Measurements from ENCODE around the gene ADAMTSL1. TPM values are rescaled to one million over a fixed set of nuclear protein-coding genes. Genes with fewer than 3 reads are reported as not detected.

The ADAMTSL1 gene
- total and polyA plus RNA-seq, 2 experiments from 2014 or later: 2.3 to 5.0 TPM

DNA sequence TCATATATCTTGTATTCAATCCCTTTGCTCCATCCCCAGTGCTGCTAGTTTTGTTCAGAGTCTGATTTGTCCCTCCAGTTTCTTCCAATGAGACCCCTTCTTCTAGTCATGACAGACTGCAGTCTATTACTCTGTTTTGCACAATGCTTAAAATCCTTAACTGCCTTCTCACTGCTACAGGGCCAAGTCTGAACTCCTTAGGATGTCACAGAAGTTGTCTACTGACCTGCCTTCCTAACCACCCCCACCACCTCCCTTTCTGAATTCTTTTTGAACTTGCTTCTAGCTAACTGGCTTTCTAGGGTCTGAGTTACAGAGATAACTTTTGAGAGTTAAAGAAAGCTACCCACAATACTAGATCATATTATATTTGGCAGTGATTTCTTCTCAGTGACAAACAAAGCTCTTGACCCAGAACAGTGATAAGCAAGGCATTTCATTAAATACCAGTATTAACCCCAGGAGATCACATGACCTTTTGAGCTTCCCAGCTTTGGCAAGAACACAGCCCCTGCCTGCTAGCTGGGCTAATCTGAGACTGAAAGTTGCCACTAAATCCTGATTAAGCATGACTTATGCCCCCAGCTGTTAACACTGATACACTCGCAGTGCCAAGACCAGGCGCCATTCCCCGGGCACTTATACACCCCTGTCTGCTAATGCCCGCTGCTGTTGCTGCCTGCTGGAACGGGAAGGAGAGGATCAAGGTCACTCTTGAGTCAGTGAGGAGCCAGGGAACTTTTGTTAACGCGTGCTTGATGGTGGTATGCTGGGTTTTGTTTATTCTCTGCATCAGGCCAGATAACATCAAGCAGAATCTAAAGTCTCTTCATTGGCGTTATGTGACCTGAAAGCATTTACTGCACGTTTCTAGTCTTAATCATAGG lies 36.4 kb upstream of the ADAMTSL1 start:
- Mint-ChIP-seq H3K4me1 (peaks cover 17% of the 10 kb centered on the region), H3K36me3 (ENCODE audit: low read depth) (no peaks in the 10 kb centered on the region), H3K27me3 (ENCODE audit: insufficient read depth, low read depth, poor library complexity) (no peaks in the 10 kb centered on the region), H3K4me3 (peak overlapping the region; percentile 60; the same call in 2 of the 3 replicates), H3K27ac (no peak overlapping the region), H3K9me3 (no peaks in the 10 kb centered on the region)
- Histone ChIP-seq H3K4me1 (ENCODE audit: insufficient read depth) (peaks cover 9% of the 10 kb centered on the region), H3K4me2 (peak overlapping the region; percentile 64), H3K27me3 (ENCODE audit: insufficient read depth) (peaks cover 6% of the 10 kb centered on the region; the same call in 1 of the 2 replicates), H3K79me2 (replicated peaks; ENCODE audit: insufficient read depth) (no peaks in the 10 kb centered on the region), H3K4me3 (peak overlapping the region; percentile 48; the same call in 1 of the 2 replicates), H3F3A (replicated peaks; ENCODE audit: low read depth) (no peaks in the 10 kb centered on the region), H4K20me1 (replicated peaks; ENCODE audit: insufficient read depth) (no peaks in the 10 kb centered on the region), H3K27ac (ENCODE audit: low read depth) (no peak overlapping the region), H2AFZ (peak overlapping the region; percentile 99), H3K9me2 (ENCODE audit: insufficient read depth) (no peaks in the 10 kb centered on the region), H3K36me3 (ENCODE audit: insufficient read depth) (no peaks in the 10 kb centered on the region)
- TF ChIP-seq NANOG (IDR thresholded peaks at IDR 0.05; ENCODE audit: borderline replicate concordance) (no peak), CREB1 (CRISPR knock-in tag; IDR thresholded peaks at IDR 0.05; ENCODE audit: low read depth) (no peak), EZH2 (IDR thresholded peaks at IDR 0.05; ENCODE audit: low read depth, unreplicated experiment) (no peak), ZNF114 (CRISPR knock-in tag; IDR thresholded peaks at IDR 0.05) (no peak), REST (IDR thresholded peaks at IDR 0.05; ENCODE audit: unreplicated experiment) (no peak), ZNF462 (CRISPR knock-in tag; IDR thresholded peaks at IDR 0.05) (no peak), ETS1 (IDR thresholded peaks at IDR 0.05) (no peak), ZNF331 (CRISPR knock-in tag; IDR thresholded peaks at IDR 0.05; ENCODE audit: low read depth) (no peak), CTCF (conservative IDR thresholded peaks at IDR 0.05; ENCODE audit: low read depth in 2 of 2) (no peak), EZH2phosphoT487 (IDR thresholded peaks at IDR 0.05; ENCODE audit: unreplicated experiment) (no peak), POLR2AphosphoS5 (IDR thresholded peaks at IDR 0.05; ENCODE audit: low read depth) (no peak), JUNB (IDR thresholded peaks at IDR 0.05; ENCODE audit: unreplicated experiment) (no peak), STAT1 (IDR thresholded peaks at IDR 0.05; ENCODE audit: unreplicated experiment) (no peak)
- peak; percentile 11 for DNase-seq (ENCODE audit: low spot score)
- no peak; the same call in 2 of the 3 replicates for ATAC-seq
